HepG2 (cell line): ENCODE data around the gene B3GNT7.

Experiments
- EZH2 ChIP-seq: conservative IDR thresholded peaks from 2 replicates; pipeline ENCODE4 v1.6.1; 2012; ENCODE audit warnings: mild to moderate bottlenecking, low read depth, low read length, moderate library complexity
- KDM2A ChIP-seq: sonication (generic); formaldehyde crosslinking; IDR thresholded peaks from 2 replicates; pipeline ENCODE4 v1.4.0; 2020; ENCODE audit warnings: low read depth, missing genetic modification reagents, borderline replicate concordance
- XBP1 ChIP-seq: sonication (generic); formaldehyde crosslinking; IDR thresholded peaks from 2 replicates; pipeline ENCODE4 v1.5.0; 2020; ENCODE audit warnings: missing genetic modification reagents
- TF ChIP-seq, protein P1 (sequence below): sonication (generic); formaldehyde crosslinking; IDR thresholded peaks from 2 replicates; pipeline ENCODE4 v1.5.0; 2020; ENCODE audit warnings: mild to moderate bottlenecking, missing genetic modification reagents, moderate library complexity

DNA sequence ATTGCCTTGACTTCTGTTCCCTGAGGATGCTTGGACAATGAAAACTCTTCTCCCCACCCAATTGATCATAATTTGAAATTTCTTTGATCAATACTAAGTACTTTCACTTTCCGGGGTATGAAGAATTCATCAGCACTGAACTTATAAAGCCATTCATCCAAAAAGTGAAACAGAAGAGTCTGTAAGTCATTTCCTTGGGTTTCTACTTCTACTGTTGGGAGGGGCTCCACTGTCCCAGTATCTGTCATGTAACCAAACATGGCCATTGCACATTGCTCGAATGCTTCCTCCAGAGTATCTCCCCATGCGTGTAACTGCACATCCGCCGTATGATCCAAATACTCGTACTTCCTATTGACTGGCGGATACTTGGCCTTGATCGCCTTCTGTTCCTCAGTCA, 38.5 kb downstream of the B3GNT7 start:
- TF ChIP-seq XBP1 (no peak), KDM2A (CRISPR knock-in tag) (no peak), EZH2 (no peak)
- TF ChIP-seq, protein P1, sequence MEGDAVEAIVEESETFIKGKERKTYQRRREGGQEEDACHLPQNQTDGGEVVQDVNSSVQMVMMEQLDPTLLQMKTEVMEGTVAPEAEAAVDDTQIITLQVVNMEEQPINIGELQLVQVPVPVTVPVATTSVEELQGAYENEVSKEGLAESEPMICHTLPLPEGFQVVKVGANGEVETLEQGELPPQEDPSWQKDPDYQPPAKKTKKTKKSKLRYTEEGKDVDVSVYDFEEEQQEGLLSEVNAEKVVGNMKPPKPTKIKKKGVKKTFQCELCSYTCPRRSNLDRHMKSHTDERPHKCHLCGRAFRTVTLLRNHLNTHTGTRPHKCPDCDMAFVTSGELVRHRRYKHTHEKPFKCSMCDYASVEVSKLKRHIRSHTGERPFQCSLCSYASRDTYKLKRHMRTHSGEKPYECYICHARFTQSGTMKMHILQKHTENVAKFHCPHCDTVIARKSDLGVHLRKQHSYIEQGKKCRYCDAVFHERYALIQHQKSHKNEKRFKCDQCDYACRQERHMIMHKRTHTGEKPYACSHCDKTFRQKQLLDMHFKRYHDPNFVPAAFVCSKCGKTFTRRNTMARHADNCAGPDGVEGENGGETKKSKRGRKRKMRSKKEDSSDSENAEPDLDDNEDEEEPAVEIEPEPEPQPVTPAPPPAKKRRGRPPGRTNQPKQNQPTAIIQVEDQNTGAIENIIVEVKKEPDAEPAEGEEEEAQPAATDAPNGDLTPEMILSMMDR (CRISPR knock-in tag): no peak
